Neuronal stem cell (in vitro differentiated cells): ENCODE measurements around the gene OLIG1.

Experiments used
- DNase-seq: peaks from one replicate; pipeline ENCODE4 v3.0.0-alpha.2; 2013; ENCODE audit warnings: low spot score
- H2AFZ ChIP-seq: one replicate; pipeline ENCODE4 v1.6.1; 2013; ENCODE audit warnings: mild to moderate bottlenecking, low read length, inconsistent platforms
- H2AK5ac ChIP-seq: 2 replicates; pipeline ENCODE4 v1.6.1; 2013; ENCODE audit warnings: low read depth, mild to moderate bottlenecking, inconsistent platforms, low read length, moderate library complexity, mixed read lengths
- H2BK120ac ChIP-seq: 2 replicates; pipeline ENCODE4 v1.6.1; 2013; ENCODE audit warnings: low read depth, mild to moderate bottlenecking, inconsistent platforms, low read length, moderate library complexity, mixed read lengths
- H2BK12ac ChIP-seq: one replicate; pipeline ENCODE4 v1.6.1; 2013; ENCODE audit warnings: low read length, inconsistent platforms
- H2BK15ac ChIP-seq: 2 replicates; pipeline ENCODE4 v1.6.1; 2013; ENCODE audit warnings: mild to moderate bottlenecking, low read length, inconsistent platforms, mixed read lengths
- H2BK5ac ChIP-seq: one replicate; pipeline ENCODE4 v1.6.1; 2013; ENCODE audit warnings: inconsistent platforms, mild to moderate bottlenecking, low read length, moderate library complexity
- H3K14ac ChIP-seq: one replicate; pipeline ENCODE4 v1.6.1; 2013; ENCODE audit warnings: low read length, inconsistent platforms
- H3K18ac ChIP-seq: 2 replicates; pipeline ENCODE4 v1.6.1; 2013; ENCODE audit warnings: low read length, inconsistent platforms
- H3K23ac ChIP-seq: 2 replicates; pipeline ENCODE4 v1.6.1; 2013; ENCODE audit warnings: low read depth, mild to moderate bottlenecking, mixed read lengths, low read length, inconsistent platforms; ENCODE audit not compliant: poor library complexity
- H3K27ac ChIP-seq: replicated peaks from 3 replicates; pipeline ENCODE4 v1.5.1; 2013; ENCODE audit warnings: low read length, inconsistent platforms
- H3K27me3 ChIP-seq, 3 experiments: 2 replicates each; pipeline ENCODE4 v1.6.1; 2013; ENCODE audit warnings: low read length in 3 of 3, mild to moderate bottlenecking in 2 of 3, inconsistent platforms in 1 of 3, low read depth in 1 of 3, mixed read lengths in 1 of 3, moderate library complexity in 1 of 3; ENCODE audit not compliant: control insufficient read depth in 3 of 3, insufficient read depth in 3 of 3
- H3K36me3 ChIP-seq, 2 donors: replicated peaks in 1 of 2; 2 replicates each; pipeline ENCODE4 v1.6.1; 2013; ENCODE audit warnings: low read length in 2 of 2; ENCODE audit not compliant: control insufficient read depth in 2 of 2, insufficient read depth in 2 of 2
- H3K4ac ChIP-seq: 2 replicates; pipeline ENCODE4 v1.6.1; 2013; ENCODE audit warnings: inconsistent platforms, mild to moderate bottlenecking, low read length, moderate library complexity
- H3K4me1 ChIP-seq, 2 donors: 1 replicate in 1 of 2; 2 replicates in 1 of 2; pipeline ENCODE4 v1.6.1; 2013; ENCODE audit warnings: low read length in 2 of 2, low read depth in 1 of 2; ENCODE audit not compliant: control insufficient read depth in 2 of 2, insufficient read depth in 1 of 2
- H3K4me2 ChIP-seq: one replicate; pipeline ENCODE4 v1.6.1; 2013; ENCODE audit warnings: mild to moderate bottlenecking, low read length, inconsistent platforms; ENCODE audit not compliant: insufficient read depth, poor library complexity, severe bottlenecking
- H3K4me3 ChIP-seq, 2 donors: 2 replicates each; pipeline ENCODE4 v1.5.1; 2013; ENCODE audit warnings: low read length in 2 of 2, mild to moderate bottlenecking in 2 of 2, inconsistent platforms in 1 of 2, moderate library complexity in 1 of 2
- H3K79me1 ChIP-seq: one replicate; pipeline ENCODE4 v1.6.1; 2013; ENCODE audit warnings: low read depth, mild to moderate bottlenecking, inconsistent platforms, low read length, moderate library complexity
- H3K9ac ChIP-seq: one replicate; pipeline ENCODE4 v1.6.1; 2013; ENCODE audit warnings: mild to moderate bottlenecking, low read depth, low read length, inconsistent platforms; ENCODE audit not compliant: poor library complexity
- H3K9me3 ChIP-seq, 2 donors: replicated peaks in 1 of 2; 2 replicates each; pipeline versions ENCODE3 to v1.6.1; 2013; ENCODE audit warnings: low read length in 2 of 2, mild to moderate bottlenecking in 2 of 2, inconsistent platforms in 1 of 2, low read depth in 1 of 2, mixed read lengths in 1 of 2, moderate library complexity in 1 of 2; ENCODE audit not compliant: control insufficient read depth in 2 of 2, insufficient read depth in 1 of 2
- H4K8ac ChIP-seq: one replicate; pipeline ENCODE4 v1.6.1; 2013; ENCODE audit warnings: low read depth, mild to moderate bottlenecking, inconsistent platforms, low read length, moderate library complexity
- H4K91ac ChIP-seq: one replicate; pipeline ENCODE4 v1.6.1; 2013; ENCODE audit warnings: low read length, low read depth, mild to moderate bottlenecking, inconsistent platforms; ENCODE audit not compliant: poor library complexity
- WGBS, 2 donors: extraction: QIAGEN DNeasy Blood & Tissue Kit; methylation state at CpG; one replicate each; pipeline ENCODE4 v1.1.7; 2013; ENCODE audit warnings: missing lambda C conversion rate in 2 of 2, mixed read lengths in 1 of 2; ENCODE audit not compliant: insufficient read length in 2 of 2, insufficient replicate concordance in 1 of 2; ENCODE audit errors: extremely low coverage in 2 of 2; 5-methylcytosine and 5-hydroxymethylcytosine counted together

The OLIG1 gene

DNA sequence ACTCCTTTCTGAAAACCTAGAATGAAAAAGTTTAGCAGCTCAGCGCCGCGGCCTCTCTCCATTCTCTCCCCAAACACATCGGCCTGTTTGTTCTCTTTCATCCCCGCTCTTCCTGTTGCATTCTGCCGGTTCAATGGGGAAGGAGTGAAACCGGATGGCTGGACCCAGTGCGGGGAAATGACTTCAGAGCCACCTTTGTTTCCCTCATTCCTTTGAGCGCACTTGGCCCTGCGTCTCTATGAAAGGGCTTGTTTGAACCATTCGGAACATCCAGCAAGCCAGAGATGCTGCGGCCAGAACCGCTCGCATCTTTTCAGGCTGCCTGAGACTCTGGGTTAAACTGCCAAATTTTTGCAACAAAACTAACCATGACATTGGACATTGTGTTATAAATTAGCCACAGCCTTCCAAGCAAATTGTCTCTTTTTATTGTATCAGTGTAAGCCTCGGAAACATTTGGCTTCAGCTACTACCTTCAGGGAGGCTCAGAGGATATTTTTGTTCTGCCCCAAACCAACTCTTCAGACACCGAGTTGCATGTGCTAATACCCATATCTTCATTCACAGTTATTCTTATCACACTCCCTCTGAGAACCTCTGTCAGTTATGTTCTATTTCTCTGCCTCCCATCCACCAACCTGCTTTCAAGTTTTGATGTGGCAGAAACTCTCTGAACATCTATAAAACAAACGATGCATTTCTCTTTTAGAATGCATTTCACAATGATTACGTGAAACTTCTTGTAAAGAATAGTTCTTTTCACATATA lies 5.1 kb upstream of the OLIG1 start:
- Histone ChIP-seq H3K36me3 (no peaks in the 10 kb centered on the region), H2BK12ac (no peak overlapping the region), H2AFZ (peak overlapping the region; percentile 68), H3K9me3 (peaks cover 9 to 13% of the 10 kb centered on the region in 2 donors), H3K4me3 (peak overlapping the region in 1 of 2 donors; percentile 11), H2AK5ac (no peak overlapping the region), H2BK15ac (no peak overlapping the region), H3K9ac (no peak overlapping the region), H3K23ac (no peak overlapping the region), H3K4me2 (no peak overlapping the region), H3K4ac (no peak overlapping the region), H4K91ac (no peak overlapping the region), H3K79me1 (no peaks in the 10 kb centered on the region), H3K4me1 (peaks cover 3% of the 10 kb centered on the region in 2 donors), H3K18ac (no peak overlapping the region), H2BK5ac (no peak overlapping the region), H4K8ac (no peak overlapping the region), H3K27ac (no peak overlapping the region), H3K27me3 (peaks cover 9 to 70% (median 37%) of the 10 kb centered on the region in 3 experiments), H2BK120ac (no peak overlapping the region), H3K14ac (no peak overlapping the region)
- no peak for DNase-seq
- no CpG with 5 or more reads among the region's 18 CpGs for WGBS, 2 donors

DNA sequence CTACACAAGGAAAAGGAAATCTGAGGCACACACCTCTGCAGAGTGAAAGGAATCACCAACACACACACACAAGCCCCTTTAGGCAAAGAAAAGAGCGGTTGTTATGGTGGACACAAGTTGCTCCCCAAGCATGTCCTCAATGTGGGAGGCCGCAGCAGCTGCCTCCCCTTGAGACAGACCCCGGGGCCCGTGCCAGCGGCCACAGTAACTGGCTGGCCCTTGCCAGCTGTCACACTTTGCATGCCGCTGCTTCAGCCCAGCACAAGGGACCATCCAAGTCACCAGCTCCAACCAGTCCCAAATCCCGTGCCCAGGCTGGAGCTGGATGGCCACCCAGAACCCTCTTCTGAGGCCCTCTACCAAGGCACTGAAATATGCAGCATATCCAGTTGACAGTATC lies 2.9 kb upstream of the OLIG1 start:
- H4K91ac ChIP-seq: no peak overlapping the region
- H3K27me3 ChIP-seq: peaks cover 26 to 90% (median 59%) of the 10 kb centered on the region in 3 experiments
- H3K14ac ChIP-seq: no peak overlapping the region
- no peak overlapping the region for H3K4ac ChIP-seq
- no peak overlapping the region for H3K23ac ChIP-seq
- H3K36me3 ChIP-seq: no peaks in the 10 kb centered on the region
- no peak overlapping the region for H3K18ac ChIP-seq
- peaks cover 4 to 5% of the 10 kb centered on the region in 2 donors for H3K4me1 ChIP-seq
- H3K4me2 ChIP-seq: no peak overlapping the region
- no peak overlapping the region for H3K9ac ChIP-seq
- H4K8ac ChIP-seq: no peak overlapping the region
- H2AK5ac ChIP-seq: no peak overlapping the region
- H3K27ac ChIP-seq: no peak overlapping the region
- H2BK120ac ChIP-seq: no peak overlapping the region
- H2BK15ac ChIP-seq: no peak overlapping the region
- H3K79me1 ChIP-seq: no peaks in the 10 kb centered on the region
- H2BK5ac ChIP-seq: no peak overlapping the region
- DNase-seq: no peak
- no peak overlapping the region for H3K4me3 ChIP-seq
- H3K9me3 ChIP-seq: peaks cover 9 to 13% of the 10 kb centered on the region in 2 donors
- WGBS, 2 donors: no CpG with 5 or more reads among the region's 7 CpGs
- H2BK12ac ChIP-seq: no peak overlapping the region
- H2AFZ ChIP-seq: no peak overlapping the region

DNA sequence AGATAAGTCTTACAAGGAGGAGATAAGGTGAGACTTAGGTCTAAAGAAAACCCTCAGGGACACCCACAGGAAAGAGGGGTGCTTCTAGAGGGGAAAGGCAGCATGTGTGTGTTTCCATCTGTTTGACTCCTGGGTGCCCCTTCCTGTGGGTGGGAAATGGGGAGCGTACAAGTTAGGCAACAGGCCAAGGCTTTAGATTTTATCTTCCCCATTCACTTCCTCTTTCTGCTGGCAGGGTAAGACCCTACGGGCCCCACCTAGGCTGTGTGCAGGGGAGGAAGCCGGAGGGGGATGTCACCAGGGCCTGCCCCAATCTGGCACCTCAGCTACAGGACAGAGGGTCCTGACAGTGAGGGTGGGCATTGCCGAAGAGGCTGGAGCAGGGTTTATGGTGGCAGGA lies 2.5 kb upstream of the OLIG1 start:
- WGBS, 2 donors: no CpG with 5 or more reads among the region's 4 CpGs
- Histone ChIP-seq H3K27me3 (peaks cover 27 to 93% (median 63%) of the 10 kb centered on the region in 3 experiments), H3K36me3 (no peaks in the 10 kb centered on the region)

DNA sequence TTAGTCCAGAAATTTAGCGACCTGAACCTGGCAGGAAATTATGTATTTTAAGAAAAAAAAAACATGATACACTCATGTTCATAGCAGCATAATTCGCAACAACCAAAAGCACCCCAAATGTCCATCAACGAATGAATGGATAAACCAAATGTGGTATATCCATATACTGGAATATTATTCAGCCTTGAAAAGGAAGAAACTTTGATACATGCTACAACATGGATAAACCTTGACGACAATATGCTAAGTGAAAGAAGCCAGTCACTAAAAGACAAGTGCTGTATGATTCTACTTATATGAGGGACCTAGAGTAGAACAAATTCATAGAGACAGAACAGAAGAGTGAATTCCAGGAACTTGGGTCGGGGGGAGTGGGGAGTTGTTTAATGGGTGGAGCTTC lies 698 bp upstream of the OLIG1 start:
- Histone ChIP-seq H3K27ac (no peak overlapping the region), H3K9ac (no peak overlapping the region), H3K23ac (no peak overlapping the region), H3K18ac (no peak overlapping the region), H2AFZ (no peak overlapping the region), H3K27me3 (peaks cover 31 to 97% (median 79%) of the 10 kb centered on the region in 3 experiments), H3K4ac (no peak overlapping the region), H3K79me1 (no peaks in the 10 kb centered on the region), H2BK120ac (no peak overlapping the region), H2BK12ac (no peak overlapping the region), H3K4me1 (peaks cover 4 to 5% of the 10 kb centered on the region in 2 donors), H3K36me3 (no peaks in the 10 kb centered on the region), H4K8ac (no peak overlapping the region), H3K4me2 (no peak overlapping the region), H3K9me3 (peaks cover 9 to 13% of the 10 kb centered on the region in 2 donors), H2AK5ac (no peak overlapping the region), H3K4me3 (no peak overlapping the region), H2BK5ac (no peak overlapping the region), H2BK15ac (no peak overlapping the region), H4K91ac (no peak overlapping the region), H3K14ac (no peak overlapping the region)
- no CpG with 5 or more reads among the region's 5 CpGs for WGBS, 2 donors
- DNase-seq: no peak

More for the DNA sequence above, 2.5 kb upstream of the OLIG1 start:
- Histone ChIP-seq H3K4ac (no peak overlapping the region), H3K79me1 (no peaks in the 10 kb centered on the region), H3K14ac (no peak overlapping the region), H3K4me3 (no peak overlapping the region), H2AK5ac (no peak overlapping the region), H2BK12ac (no peak overlapping the region), H4K91ac (no peak overlapping the region), H2BK15ac (no peak overlapping the region), H3K4me1 (peaks cover 4 to 5% of the 10 kb centered on the region in 2 donors), H2AFZ (no peak overlapping the region), H3K27ac (no peak overlapping the region), H3K9ac (no peak overlapping the region), H4K8ac (no peak overlapping the region), H3K9me3 (peaks cover 9 to 13% of the 10 kb centered on the region in 2 donors), H3K23ac (no peak overlapping the region), H3K18ac (no peak overlapping the region), H3K4me2 (no peak overlapping the region), H2BK120ac (no peak overlapping the region), H2BK5ac (no peak overlapping the region)
- DNase-seq: no peak
